GM12892 (cell line): ENCODE data around the gene LHFPL6.

Experiments used
- DNase-seq: peaks from one replicate; pipeline ENCODE4 v3.0.0; 2011; ENCODE audit not compliant: insufficient read length
- FAIRE-seq: peaks from 2 replicates; lab custom pipeline; 2011; peaks lifted over from hg19 to GRCh38; lab: Jason Lieb, UNC
- POLR2A ChIP-seq: IDR thresholded peaks from 2 replicates; pipeline ENCODE4 v1.6.1; 2011; ENCODE audit warnings: low read depth, low read length, control low read depth
- POLR2AphosphoS5 ChIP-seq: IDR thresholded peaks from 2 replicates; pipeline ENCODE4 v1.6.1; 2011; ENCODE audit warnings: low read depth, low read length, control low read depth
- TAF1 ChIP-seq: IDR thresholded peaks from 2 replicates; pipeline ENCODE4 v1.6.1; 2011; ENCODE audit warnings: low read depth, mild to moderate bottlenecking, control low read depth, low read length, borderline replicate concordance

The LHFPL6 gene

DNA sequence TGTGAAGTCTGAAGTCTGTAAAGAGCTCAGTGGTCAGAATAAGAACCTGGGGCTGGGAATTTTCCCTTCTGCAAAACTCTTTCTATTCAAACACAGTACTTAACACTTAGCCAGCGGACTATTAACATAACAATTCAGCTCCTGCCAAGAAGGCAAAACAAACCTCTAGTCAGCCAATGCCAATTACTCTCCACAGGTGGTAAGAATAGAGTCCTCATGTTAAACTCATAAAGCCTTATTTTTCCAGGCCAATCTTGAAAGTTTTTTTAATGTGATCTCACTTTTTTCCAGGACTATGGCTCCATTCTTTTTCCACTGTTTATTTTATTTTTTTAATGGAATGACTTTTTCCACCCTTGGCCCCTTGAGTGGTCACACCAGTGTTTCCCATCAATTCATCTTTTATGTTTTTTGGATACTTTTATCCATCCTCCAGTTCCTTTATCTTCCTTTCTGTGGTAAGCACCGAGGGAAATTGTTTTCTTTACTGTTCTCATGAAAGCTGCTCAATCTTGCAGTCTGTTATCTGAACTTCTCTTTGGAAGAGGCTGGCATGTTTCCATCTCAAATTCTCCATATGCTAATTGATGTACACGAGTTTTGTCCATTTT, 217.3 kb downstream of the LHFPL6 start:
- DNase-seq: no peak

DNA sequence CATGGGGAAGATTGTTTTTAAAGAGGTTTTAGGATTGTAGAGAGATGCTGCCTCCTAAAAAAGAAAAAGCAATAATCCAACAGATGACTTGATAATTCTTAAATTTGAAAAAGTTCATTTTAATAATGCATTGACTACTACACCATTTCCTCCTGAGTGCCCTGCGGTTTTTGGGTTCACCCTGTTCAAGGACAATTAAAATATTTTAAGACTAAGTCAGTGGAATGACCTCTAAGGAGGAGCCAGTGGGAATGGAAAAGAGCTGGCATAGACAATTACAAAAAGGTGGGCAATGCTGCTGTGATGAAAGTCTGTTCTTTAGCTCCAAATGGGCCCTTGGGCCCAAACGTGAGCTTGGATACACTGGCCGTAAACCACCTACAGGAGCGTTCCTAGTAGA, 217.8 kb downstream of the LHFPL6 start:
- no peak for DNase-seq
- TF ChIP-seq POLR2A: no peak
- TF ChIP-seq POLR2AphosphoS5: no peak
- no peak for TF ChIP-seq TAF1
- FAIRE-seq: no peak

More for the DNA sequence above, 217.3 kb downstream of the LHFPL6 start:
- TF ChIP-seq POLR2A (no peak), TAF1 (no peak), POLR2AphosphoS5 (no peak)
- FAIRE-seq: no peak

DNA sequence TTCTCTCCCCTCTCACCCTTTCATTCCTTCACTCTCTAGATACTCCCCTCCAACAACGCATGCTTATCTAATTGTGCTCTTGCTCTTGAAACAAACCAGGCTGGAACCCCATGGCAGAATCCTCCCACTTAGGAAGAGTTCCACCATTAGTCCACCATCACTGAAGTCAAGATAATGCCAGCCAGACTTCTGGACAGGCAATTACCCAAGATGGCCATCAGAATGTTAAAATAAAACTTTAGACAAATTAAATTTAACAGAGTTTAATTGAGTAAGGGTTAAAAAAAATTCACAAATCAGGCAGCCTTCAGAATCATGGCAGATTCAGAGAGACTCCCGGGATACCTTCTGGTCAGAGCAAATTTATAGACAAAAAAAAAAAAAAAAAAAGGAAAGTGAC, 221.5 kb downstream of the LHFPL6 start:
- TF ChIP-seq POLR2AphosphoS5: no peak
- no peak for TF ChIP-seq POLR2A
- TF ChIP-seq TAF1: no peak
- no peak for FAIRE-seq
- DNase-seq: no peak

DNA sequence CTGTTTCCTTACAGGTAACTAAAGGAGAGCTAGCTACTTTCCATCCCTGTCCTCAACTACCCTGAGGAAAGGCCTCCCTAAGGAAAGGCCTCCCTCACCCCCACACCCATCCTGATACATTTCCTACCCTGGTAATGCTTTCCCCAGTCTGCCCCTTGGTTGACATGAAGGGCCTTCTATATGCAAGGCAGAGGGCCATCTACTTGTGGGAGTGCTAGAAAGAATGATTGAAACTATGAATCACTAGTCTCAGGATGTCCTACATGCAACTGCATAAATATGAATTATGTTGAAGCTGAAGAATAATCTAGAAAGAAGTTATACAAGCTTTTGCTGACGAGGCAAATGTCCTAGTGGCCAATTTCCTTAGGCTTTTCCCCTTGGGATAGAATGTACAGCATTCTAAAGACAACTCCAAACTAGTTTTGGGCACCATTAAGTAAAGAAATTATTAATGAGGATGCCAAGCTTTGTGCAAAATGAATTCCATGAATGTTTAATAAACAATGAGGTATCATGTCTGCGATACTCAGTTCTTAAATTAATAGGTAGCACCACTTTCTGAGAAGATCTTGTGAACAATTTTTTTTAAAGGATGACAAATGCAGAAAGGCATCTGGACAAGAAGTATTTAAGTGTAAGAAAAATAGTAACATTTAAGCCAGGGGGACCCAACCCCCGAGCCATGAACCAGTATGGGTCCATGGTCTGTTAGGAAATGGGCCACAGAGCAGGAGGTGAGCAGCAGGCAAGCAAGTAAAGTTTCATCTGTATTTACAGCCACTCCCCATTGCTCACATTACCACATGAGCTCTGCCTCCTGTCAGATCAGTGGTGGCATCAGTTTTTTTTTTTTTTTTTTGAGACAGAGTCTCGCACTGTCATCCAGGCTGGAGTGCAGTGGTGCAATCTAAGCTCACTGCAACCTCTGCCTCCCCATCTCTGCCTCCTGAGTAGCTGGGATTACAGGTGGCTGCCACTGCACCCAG, 223.0 kb downstream of the LHFPL6 start:
- no peak for DNase-seq
- no peak for FAIRE-seq
- TF ChIP-seq POLR2AphosphoS5: no peak
- TF ChIP-seq POLR2A: no peak
- TF ChIP-seq TAF1: no peak

DNA sequence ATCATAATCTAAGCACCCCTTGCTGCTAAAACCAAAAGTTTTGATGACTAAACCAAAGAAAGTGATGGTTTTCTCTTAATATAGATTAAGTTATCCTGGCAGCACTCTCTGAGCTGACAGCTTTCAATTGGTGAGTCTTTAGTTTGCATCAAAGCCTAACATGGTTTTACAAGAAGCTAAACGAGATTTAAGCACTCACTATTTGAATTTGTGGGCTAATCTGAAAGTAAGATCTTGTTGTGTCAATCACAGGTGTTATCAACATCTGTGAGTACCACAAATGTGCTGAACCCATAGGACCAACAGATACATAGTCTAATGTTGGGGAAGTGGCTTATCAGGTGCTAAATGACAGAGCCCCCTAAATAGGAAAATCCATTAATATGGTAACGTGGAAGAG, 223.9 kb downstream of the LHFPL6 start:
- TF ChIP-seq POLR2A (no peak), POLR2AphosphoS5 (no peak), TAF1 (no peak)
- FAIRE-seq: no peak
- DNase-seq: no peak

DNA sequence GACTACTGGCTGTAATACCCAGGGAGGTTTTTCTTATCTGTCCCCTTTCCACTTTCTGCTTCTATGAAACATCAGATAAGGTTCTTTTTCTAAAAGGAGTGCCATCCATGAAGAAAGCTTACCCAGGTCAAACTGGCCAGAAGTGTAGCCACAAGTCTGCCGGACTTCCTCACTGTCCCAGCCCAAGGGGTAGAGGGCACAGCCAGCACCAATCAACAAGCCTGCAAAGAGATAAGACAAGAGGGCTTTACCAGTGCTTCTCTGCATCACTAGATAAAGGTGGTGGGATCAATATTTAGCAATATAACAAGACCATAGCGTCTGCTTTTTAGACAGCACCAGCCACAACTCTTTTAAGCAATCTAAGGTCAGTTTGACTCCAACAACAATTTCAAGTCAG, 224.7 kb downstream of the LHFPL6 start:
- no peak for FAIRE-seq
- no peak for DNase-seq
- no peak for TF ChIP-seq POLR2A
- no peak for TF ChIP-seq POLR2AphosphoS5
- no peak for TF ChIP-seq TAF1

DNA sequence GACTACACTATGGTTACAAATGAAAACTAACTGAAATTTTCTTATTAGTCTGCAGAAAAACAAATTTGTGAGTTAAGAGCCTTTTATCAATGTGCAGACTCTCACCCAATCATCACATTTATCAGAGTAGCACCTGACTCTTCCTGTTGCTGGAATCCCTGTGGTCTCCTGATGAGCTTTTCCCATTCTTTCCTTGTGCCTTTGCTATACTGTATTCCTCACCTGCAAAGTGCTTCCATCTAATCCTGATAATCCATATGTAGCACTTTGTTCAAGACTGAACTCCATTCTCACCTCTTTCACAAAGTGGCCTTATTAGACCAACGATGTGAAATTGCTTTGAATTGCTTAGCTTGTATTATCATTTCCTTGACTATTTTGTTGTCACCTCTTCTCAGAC, 225.3 kb downstream of the LHFPL6 start:
- no peak for FAIRE-seq
- DNase-seq: no peak
- TF ChIP-seq POLR2AphosphoS5: no peak
- TF ChIP-seq TAF1: no peak
- no peak for TF ChIP-seq POLR2A

DNA sequence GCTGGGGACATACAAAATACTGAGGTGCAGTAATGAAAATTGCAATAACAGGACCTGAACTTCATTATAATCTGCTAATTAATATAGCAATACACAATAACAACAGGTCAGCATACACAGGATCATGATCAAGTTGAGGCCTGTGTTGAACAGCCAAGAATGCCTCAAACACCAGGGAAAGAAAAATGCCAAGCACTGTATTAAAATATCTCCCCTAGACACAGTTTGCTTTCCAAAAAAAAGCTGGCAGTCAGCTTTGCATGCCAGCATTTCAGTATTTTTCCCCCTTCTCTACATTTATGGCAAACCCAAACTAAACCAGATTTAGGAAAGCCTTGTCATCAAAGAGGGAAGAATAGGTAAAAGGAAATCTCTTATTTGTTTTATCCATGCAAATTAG, 226.9 kb downstream of the LHFPL6 start:
- DNase-seq (no peak), FAIRE-seq (no peak)
- TF ChIP-seq POLR2AphosphoS5 (no peak), TAF1 (no peak), POLR2A (no peak)

DNA sequence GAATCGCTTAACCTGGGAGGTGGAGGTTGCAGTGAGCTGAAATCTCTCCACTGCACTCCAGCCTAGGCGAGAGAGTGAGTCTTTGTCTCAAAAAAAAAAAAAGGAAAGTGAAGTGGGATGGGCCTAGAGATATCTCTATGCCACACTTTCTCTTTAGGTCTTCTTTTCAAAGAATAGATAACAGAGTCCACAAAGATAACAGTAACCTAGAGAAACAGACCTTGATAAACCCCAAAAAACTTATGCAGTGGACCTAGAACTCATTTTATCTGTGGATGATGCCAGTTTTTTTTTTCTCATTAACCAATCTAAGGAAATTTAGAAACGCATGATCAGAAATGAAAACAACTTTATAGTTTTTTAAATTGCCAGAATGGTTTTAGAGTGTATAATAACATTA, 227.4 kb downstream of the LHFPL6 start:
- FAIRE-seq (no peak), DNase-seq (no peak)
- TF ChIP-seq POLR2A (no peak), TAF1 (no peak), POLR2AphosphoS5 (no peak)

DNA sequence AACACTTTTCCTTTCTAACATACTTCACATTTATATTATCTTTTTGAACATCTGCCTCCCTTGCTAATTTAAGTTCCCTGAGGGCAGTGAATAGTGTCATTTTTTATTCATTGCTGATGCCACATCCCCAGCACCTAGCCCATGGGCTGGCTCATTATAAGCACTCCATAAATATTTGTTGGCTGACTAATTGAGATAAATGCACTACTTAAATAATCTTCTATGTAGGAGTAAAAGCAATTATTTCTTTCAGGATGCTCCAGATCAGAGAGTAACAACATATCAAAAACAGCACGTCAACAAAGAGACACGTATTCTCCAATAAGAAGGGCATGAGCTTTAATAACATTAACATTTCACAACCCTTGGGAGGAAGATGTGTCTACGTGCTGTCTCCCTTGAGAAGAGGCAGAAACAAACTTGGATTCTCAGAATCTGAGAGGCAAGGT, 228.2 kb downstream of the LHFPL6 start:
- TF ChIP-seq POLR2A (no peak), POLR2AphosphoS5 (no peak), TAF1 (no peak)
- DNase-seq (no peak), FAIRE-seq (no peak)

DNA sequence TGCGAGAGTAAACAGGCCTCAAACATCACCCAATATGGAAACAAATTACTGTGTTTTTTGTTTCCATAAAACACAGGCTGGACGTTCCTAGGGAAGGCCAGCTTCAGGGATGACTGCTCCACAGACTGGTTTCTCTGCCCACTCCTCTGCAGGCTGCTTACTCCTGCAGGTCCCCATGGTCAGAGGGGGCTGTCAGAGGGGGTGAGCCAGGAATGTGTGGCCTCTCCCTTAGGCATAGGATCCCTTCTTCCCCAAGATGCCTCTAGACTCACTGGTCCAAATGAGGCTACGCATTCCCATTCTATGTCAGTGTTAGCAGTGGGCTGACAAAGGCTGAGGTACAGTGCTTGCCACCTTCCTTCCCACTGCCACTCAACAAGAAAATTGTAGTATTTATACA, 229.8 kb downstream of the LHFPL6 start:
- FAIRE-seq: peak; percentile 14
- TF ChIP-seq POLR2AphosphoS5 (no peak), POLR2A (no peak), TAF1 (no peak)
- DNase-seq: no peak

DNA sequence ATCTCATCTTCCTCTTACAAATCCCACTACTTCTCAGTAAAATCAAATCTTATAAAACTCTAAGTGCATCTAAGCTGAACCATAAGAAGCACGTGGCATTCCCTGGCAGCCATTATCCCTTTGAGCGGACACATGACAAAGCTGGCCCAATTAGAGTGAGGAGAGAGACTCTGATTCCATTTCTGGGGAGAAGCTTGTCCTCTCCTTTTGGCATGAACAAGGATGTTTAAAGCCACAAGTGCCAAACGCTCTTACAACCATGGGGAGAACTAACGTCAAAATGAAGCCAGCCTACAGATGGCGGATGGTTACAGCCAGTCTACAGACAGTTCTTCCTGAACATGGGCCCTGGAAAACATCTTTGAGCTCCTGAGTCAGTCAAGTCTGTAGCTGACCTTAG, 231.3 kb downstream of the LHFPL6 start:
- TF ChIP-seq POLR2AphosphoS5: no peak
- no peak for FAIRE-seq

DNA sequence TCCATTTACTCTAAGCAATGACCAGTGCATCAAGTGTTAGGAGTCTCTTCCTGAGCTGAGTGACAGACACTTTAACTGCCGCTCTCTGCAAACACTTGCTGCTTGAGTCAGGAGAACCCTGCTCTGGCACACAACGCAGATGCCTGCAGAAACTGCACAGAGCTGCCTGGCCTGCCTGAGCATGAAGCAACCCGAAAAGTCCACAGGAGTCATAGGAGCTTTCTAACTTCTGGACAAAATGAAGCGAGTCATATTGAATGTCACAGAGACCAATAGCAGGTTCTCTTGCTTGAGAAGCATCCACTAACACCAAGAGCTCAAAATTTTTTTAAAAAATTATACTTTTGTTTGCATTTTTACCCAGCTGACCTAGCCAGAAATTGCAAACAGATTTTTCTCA, 232.4 kb downstream of the LHFPL6 start:
- TF ChIP-seq POLR2A (no peak), TAF1 (no peak), POLR2AphosphoS5 (no peak)
- no peak for FAIRE-seq
- no peak for DNase-seq

More for the DNA sequence above, 231.3 kb downstream of the LHFPL6 start:
- no peak for DNase-seq
